Measurements from ENCODE around the gene ARL2.
A peak's percentile ranks its signal among the peaks of the same experiment; 100 is the strongest.
"Not testable (repeated sequence)": the region's sequence is repeated elsewhere in the genome, so short reads cannot be mapped to it uniquely, and the experiment has no call there.

ARL2 gene

DNA sequence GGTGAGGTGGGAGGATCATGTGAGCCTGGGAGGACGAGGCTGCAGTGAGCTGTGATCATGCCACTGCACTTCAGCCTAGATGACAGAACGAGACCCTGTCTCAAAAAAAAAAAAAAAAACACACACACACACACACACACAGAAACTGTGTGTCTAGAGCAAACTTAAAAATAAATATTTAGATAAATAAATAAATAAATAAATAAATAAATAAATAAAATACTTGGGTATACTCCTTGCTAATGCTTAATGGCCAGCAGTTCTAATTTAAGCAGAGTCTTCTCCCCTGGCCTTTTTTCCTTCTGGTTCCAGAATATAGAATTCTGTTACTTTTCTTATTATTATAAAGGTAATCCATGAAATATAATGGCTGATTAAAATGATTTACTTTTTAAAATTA, 5.1 kb upstream of the ARL2 start:
- DNase-seq: no peak

DNA sequence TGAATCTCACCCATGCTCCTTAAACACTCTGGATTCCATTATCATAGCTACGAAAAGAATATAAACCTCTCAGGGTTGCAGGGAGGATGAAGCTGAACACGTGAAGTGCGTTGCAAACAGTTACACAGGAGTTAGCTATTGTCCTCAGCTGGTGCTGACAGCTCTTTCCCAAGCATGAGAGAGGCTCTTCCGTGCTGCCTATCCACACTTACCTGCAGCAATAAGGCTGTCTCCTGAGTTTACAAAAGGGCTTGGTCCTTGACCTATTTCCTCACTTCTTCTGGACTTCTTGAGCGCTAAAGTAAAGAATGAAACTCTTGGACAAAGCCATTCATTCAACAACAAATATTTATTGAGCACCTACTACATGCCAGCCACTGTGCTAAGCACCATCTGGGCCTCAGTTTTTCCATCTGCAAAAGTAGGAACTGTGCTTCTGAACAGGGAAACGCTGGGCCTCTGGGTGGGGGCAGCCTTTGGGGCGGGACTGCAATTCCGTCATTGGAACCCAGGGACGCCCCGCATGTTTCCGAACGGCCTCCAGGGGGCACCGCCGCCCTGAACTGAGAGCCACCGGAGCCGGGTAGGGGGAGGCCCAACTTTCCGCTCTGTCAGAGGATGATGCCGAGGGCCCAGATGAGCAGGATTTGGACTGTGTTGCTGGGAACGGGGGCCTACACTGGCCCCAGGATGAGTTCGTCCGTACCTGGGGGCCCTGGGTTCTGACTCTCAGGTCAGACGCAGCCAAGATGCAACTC, 651 bp upstream of the ARL2 start:
- DNase-seq: peak; percentile 94 to 95

DNA sequence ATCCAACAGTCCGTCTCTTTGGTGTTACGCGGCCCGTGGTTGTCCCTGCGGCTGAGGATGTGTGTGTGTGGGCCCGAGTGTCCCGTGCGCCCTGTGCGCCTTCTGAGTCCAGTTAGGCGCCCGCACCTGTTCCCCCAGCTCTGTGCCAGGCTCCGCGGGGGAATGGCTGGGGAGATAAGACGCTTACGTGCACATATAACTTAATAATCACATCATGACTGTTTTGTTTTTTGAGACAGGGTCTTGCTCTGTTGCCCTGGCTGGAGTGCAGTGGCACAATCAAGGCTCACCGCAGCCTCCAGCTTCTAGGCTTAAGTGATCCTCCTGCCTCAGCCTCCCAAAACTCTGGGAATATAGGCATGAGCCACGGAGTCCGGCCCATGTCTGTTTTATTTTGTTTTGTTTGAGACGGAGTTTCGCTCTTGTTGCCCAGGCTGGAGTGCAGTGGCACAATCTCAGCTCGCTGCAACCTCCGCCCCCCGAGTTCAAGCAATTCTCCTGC, 817 bp downstream of the ARL2 start:
- DNase-seq: no peak

DNA sequence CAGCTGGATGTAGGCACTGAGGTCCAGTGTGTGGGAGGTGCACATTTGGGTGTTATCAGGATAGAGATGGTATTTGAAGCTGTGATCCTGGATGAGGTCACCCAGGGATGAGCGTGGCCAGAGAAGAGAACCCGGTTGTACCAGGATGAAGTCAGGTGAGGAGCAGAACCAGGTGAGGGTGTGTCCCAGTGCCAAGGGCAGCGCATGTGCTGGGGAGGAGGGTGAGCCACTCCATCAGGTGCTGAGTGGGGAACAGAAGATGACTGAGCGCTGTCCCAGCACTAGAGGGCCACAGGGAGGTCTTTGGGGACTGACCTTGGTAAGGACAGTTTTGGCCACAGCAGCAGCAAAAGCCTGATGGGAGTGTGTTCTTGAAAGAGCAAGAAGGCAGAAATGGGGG, 2.7 kb downstream of the ARL2 start:
- no peak for DNase-seq

DNA sequence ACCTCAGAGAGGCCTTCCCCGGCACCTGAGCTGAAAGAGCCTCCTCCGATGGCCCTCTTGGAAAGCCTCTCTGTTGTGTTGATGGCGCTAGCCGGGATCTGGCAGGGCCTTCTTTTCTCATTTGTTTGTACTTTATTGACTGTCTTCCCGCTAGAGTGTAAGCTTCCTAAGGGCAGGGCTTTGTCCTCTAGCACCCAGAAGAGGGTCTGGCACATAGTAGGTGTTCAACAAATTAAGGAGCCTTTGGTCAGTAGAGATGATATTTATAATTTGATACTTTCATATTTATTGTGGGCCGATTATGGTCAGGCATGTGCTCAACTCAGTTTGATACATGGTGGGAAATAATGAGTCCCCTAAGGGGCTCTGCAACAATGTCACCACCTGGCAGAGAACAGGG, 4.0 kb downstream of the ARL2 start:
- no peak for DNase-seq

DNA sequence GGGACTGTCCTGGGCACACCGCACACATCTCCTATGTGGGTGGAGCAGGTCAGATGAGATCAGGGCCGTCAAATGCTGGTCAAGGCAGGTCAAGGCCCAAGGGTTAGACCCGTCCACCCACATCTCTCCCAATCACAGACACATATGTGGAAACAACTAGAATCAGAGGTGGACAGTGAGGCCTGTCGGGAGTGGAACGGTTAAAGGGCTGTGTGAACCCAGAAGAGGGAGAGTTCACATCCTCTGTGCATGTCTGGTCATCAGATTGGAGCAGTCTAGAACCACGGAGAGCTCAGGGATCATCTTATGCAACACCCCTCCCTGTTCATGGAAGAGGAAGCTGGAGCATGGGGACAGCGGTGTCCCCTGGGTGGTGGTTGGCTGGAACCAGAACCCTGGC, 5.9 kb downstream of the ARL2 start:
- no peak for DNase-seq

DNA sequence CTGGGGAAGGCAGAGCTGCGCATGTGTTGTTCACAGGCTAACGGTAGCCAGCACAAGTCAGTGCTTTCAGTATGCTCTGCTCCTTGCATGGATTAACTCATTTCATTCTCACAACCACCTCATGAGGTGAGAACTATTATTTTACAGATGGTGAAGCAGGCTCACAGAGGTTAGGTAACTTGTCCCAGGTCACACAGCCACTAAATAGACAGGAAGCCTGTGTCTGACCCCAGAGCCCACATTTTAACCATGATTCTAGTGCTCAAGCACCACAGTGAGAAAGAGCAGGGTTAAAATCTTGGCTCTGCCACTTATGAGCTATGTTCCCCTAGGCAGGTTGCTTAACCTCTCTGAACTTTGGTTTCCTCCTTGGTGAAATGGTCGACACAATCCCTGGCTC, 7.0 kb downstream of the ARL2 start:
- no peak for DNase-seq

DNA sequence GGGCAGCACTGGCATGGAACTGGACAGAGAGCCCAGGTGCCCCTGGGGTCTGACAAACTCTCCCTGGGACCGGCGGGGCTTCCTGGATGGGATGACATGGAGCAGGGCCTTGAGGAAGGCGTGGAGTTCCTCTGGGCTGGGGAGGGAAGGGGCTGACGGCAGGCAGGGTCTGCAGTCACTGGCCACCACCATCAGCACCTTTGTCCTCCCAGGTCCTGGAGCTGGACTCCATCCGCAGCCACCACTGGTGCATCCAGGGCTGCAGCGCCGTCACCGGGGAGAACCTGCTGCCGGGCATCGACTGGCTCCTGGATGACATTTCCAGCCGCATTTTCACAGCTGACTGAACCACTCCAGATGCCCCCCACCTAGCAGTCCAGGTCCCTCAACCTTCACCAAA, 7.5 kb downstream of the ARL2 start:
- no peak for DNase-seq

DNA sequence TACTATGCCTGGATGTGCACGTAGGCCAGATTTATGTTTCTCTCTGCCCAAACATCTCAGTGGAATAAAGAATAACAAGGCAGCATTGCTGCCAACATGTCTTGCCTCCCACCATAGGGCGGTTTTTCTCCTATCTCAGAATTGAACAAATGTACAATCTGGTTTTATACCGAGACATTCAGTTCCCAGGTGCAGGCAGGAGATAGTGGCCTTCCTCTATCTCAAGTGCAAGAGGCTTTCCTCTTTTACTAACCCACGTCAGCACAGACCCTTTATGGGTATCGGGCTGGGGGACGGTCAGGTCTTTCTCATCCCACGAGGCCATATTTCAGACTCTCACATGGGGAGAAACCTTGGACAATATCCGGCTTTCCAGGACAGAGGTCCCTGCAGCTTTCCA, 9.5 kb downstream of the ARL2 start:
- not testable (repeated sequence) for DNase-seq

DNA sequence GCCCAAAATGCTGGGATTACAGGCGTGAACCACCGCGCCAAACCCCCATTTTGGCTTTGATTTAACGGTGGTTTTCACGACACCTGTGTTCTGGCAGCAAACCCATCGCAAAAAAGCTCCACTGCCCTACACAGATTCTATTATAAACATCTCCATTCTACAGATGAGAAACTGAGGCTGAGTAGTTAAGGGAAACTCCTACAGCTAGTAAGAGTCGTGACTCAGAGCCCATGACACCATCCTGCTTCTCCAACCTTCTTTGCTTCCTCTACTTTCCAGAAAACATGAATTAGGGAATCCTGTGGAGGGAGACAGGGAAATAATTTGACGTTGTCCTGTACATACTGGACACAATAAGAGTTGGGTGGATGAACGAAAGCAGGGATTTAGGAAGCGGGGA, 12.8 kb downstream of the ARL2 start:
- no peak for DNase-seq

DNA sequence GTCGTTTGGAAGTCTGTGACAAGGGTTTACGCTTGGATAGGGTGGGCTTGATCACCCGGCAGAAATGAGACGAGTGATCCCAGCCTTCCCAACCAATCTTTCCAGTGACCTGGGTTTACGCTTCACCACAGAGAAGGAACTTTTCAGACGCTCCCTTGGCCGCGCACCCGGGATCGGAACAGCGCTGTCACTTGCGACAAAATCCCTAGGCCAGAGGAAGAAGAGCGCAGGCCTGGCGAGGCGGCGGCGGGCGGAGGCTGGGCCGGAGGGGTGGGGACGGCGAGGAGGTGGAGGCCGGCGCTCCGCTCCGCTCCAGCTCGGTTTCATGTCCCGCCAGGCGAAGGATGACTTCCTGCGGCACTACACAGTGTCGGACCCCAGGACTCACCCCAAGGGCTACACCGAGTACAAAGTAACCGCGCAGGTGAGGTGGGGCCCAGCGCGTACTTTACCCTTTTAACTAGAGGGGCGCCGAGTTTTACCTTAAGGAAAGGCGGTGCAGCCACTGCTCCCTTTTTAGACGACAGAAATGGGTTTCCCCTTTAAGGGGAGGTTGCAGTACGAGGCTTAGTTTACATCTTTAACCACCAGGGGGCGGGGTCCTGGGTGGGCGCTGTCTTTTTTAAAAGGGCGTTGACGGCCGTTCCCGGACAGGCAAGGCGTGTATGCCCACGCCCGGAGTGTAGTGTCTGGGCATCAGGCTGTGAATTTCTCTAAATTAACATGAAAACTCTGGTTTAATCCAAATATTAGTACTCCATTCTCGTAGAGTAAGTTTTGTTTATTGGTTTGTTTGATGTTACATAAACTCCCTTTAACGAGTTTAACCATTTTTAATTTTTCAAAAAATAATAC, 13.5 kb downstream of the ARL2 start, which contains the start of gene SNX15:
Gene SNX15, plus strand, starts transcription at position 227 of the 855 bp plus-strand sequence. Its CDS starts 99 bp downstream, at position 326.
- peak; percentile 91 to 94 for DNase-seq

DNA sequence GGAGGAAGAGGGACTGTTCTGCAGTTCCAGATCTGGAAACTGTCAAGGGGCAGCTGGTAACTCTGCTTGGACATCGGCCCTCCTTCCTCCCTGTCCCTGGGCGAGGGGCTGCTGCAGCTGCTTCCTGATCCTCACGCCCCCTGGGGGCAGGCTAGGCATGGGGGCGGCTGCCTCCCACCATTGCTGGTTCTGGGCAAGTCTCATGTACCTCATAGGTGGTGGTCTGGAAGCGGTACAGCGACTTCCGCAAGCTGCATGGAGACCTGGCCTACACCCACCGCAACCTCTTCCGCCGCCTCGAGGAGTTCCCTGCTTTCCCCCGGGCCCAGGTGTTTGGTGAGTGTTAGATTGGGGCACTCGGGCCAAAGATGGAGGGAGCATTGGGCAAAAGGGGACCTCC, 18.3 kb downstream of the ARL2 start:
- DNase-seq: no peak

DNA sequence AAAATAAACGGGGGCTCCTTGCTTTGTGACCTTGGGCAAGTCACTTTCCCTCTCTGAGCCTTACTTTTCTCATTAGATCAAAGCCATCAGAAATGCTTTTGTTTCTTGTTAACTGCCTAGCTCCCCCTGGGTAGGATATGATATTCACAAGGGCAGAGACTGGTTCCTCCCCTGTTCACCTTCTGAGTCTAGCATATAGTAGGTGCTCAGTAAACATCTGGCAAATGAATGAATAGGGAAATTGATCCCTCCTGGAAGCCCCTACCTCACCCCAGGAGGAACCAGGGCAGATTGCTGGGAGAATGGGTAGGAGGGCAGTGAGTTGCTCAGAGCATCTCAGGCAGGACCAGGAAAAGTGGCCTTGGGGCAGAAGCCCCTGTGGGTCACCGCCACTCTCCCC, 20.5 kb downstream of the ARL2 start:
- DNase-seq: no peak

DNA sequence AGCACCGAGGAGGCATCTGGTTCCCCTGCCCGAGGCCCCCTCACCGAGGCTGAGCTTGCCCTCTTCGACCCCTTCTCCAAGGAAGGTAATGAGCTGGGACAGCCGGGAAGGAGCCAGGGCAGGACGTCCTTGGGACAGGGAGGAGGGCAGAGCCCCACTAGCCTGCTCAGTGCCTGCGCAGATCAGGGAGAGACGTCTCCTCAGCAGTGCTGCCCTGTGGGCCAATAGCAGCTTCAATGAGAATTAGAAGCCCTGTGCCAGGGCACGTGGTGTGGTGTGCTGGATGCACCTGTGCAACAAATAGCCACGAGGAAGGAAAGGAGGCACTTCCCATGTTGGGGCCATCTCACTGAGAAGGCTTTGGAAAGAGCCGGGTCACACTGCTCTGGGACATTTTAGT, 21.6 kb downstream of the ARL2 start:
- no peak for DNase-seq

DNA sequence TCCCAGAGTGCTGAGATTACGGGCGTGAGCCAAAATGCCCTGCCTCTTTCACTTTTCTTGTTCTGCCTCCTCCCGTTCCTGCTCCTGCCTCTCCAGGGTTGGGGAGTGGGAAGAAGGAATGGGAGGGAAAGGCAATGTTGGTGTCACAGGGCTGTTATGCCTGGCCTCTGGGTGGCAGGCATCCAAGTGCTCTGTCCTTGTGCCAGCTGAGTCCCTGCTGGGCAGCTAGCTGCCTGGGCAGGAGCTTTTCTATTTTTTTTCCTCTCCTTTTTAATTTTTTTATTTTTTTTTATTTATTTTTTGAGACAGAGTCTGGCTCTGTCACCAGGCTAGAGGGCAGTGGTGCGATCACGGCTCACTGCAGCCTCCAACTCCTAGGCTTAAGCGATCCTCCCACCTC, 23.0 kb downstream of the ARL2 start:
- DNase-seq: no peak

DNA sequence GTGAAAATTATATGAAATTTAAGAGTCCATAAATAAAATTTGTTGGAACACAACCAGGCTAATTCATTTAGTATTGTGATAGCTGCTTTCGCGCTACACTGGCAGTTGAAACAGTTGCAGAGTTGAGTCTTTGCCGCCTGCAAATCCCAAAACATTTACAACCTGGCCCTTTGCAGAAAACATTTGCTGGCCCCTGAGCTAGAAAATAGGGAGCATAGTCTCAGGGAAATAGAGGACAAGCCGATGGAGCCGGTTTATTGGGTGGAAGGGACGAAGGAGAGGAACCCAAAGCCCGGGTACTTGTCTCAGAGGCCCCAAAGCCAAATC, 26.5 kb downstream of the ARL2 start:
- no peak for DNase-seq

DNA sequence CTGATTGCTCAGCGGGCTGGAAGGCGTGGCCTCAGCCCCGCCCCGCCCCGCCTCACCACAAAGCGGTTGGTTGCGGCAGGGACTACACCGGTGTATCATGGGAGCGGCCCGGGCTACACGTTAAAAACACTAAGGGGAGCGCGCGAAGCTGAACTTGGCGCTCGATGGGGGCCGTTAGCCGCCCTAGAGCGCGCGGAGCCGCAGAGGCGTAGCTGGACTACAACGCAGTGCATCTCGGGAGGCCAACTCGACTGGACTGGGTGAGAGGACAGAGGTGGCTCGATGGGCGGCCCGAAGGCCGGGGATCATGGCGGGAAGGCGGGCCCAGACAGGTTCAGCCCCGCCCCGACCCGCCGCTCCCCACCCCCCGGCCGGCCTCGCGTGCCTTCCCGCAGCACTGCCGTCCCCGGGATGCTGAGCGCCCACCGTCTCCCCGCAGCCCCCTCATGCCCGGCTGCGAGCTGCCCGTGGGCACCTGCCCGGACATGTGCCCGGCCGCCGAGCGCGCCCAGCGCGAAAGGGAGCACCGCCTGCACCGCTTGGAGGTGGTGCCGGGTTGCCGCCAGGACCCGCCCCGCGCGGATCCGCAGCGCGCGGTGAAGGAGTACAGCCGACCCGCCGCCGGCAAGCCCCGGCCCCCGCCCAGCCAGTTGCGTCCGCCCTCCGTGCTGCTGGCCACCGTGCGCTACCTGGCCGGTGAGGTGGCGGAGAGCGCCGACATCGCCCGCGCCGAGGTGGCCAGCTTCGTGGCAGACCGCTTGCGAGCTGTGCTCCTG, 27.1 kb downstream of the ARL2 start, which contains the start of gene SAC3D1:
Gene SAC3D1, plus strand, starts transcription at position 364 of the 776 bp plus-strand sequence. Its CDS starts 83 bp downstream, at position 447.
- DNase-seq: peak; percentile 93 to 94

DNA sequence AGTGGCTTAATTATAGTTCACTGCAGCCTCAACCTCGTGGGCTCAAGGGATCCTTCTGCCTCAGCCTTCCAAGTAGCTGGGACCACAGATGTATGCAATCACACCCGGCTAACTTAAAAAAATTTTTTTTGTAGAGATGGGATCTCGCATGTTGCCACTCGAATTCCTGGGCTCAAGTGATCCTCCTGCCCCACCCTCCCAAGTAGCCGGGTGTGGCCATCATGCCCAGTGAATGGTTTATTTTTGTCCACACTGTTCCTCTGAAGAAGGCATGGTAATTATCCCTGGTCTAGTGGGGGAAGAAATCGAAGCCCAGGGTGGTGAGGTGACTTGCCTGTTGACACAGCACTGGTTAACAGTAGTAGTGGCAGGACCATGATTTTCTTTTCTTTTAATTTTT, 28.9 kb downstream of the ARL2 start:
- DNase-seq: no peak

DNA sequence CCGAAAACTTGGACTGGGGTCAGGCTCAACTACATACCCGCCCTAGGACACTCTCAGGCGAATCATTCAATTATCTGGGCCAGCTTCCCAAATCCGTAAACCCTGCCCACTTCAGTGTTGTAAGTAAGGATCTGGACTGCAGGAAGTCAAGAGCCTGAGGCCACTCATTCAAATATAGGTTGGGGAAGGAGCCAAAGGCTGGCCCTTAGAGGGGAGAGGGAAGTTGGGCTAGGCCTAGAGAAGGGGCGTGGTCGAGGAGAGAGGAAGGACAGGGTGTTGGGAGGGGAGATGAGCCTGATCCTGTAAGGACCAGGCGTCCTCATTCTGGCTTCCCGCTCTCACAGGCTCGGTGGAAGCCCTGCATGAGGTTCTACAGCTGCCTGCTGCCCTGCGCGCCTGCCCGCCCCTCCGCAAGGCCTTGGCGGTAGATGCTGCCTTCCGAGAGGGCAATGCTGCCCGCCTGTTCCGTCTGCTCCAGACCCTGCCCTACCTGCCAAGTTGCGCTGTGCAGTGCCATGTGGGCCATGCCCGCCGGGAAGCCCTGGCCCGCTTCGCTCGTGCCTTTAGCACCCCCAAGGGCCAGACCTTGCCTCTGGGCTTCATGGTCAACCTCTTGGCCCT, 30.0 kb downstream of the ARL2 start:
- DNase-seq: no peak

DNA sequence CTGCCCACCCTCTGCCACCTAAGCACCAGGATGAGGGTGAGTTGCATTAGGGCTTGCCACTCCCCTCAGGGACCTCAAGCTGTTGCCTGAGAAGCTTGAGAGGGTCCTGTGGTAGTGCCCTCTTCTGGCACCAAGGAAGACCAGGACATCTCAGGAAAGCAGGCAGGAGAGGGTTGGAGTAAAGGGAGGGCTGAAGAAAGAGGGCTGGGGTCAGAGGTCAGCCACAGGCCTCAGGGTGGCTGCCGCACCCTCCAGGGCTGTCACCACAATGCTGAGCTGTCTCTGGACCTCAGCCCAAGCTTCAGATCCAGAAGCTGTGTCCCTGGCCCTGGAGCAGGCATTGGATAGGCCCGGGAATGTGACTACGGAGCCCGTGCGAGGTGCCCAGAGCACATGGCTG, 31.1 kb downstream of the ARL2 start:
- no peak for DNase-seq

DNA sequence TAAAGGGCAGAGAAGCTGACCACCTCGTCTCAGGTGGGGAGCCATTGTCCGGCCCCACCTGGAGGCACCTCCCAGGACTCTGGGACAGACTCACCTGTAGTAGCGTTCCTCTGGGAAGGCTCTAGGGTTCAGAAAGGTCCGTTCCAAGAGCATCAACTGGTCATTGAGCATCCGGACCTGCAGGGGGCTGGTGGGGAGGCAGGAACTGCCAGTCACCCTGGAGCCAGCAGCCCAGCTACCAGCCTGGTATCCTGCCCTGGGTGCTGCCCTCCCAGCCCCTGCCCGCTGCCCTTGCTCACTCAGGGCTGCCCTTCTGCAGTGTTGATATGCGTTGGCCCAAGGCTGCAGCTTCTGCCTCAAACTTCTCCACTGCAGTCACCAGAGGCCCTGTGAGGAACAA, 31.8 kb downstream of the ARL2 start:
- DNase-seq: no peak

DNA sequence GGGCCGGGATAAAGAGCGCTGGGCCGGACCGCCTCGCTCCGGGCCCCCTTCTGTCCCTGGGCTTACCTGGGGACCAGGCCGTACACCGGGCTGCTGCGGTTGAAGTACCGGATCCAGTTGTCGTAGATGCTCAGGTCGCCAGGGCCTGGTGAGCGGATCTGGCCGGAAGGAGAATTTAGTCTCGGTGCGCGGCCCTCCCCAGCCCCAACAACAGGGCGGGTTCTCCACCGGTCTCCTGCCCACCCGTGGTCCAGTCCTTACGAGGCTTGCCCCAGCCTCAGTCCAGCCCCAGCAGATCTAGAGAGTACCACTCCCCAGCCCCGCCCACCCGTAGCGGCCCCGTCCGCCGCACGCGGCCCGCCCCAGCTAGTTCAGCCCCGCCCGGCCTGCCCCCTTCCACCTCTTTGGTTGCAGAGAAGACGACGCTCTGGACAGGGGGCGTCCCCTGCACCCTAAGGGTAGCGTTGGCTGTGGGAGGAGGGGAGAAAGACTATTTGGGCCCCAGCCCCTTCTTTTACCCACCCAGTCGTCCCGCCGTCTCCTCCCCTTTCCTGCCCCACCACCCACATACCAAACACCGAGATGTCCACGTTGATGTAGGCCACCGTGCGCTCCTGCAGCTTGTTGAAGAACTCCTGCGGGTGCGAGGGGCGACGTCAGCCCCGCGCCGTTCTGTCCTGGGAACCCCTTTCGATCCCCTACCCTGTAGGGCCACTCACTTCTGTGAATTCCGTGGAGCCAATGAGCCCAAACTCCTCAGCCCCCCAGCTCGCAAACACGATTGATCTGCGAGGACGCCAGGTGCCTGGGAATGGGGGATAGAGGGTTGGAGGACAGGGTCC, 33.8 kb downstream of the ARL2 start:
- peak; percentile 38 to 50 for DNase-seq
